OCI-LY7 (cell line): ENCODE results near the gene FARP2.

Experiments
- EZH2phosphoT487 ChIP-seq: fragments of 200-600 bp; sonication (generic); IDR thresholded peaks from 2 replicates; pipeline ENCODE4 v1.6.1; 2018; ENCODE audit warnings: low read depth, borderline replicate concordance, mild to moderate bottlenecking, mixed run types, antibody characterized with exemption, low read length, moderate library complexity, mixed read lengths
- TF ChIP-seq, protein P1 (sequence below): fragments of 200-600 bp; sonication (generic); conservative IDR thresholded peaks from 2 replicates; pipeline ENCODE4 v1.5.1; 2014; ENCODE audit warnings: mild to moderate bottlenecking, antibody characterized with exemption, low read length, moderate library complexity, mixed read lengths

DNA sequence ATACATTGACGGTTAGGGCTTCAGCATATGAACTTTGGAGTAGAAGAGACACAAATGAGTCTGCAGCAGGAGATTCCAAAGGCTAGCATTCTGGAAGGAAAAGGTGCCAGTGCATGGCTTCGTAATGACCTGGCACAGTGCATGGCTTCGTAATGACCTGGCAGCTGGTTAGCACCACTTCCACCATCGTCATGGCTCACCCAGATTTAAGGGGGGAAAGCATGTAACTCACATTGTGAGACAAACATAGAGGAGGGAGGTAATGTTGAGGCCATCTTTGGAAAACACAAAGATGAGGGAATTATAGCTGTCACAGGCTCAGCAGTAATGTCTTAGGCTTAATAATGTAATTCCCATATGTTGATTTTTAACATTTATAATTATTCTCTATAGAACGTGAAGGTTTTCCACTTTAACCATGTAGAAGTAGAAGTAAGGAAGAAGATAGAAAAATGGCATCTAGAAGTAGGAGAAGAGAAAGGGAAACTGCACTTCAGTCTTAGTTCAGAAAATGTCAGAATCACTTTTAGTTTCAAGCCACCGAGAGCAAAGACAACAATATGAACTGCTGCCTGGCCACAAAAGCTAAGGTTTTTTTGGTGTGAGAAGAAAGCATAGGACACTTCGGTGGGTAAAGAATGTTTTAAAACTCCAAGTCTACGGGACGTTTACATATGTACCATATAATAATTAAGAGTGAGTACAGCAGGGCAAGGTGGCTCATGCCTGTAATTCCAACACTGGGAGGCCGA, 159.1 kb downstream of the FARP2 start:
- TF ChIP-seq, protein P1, sequence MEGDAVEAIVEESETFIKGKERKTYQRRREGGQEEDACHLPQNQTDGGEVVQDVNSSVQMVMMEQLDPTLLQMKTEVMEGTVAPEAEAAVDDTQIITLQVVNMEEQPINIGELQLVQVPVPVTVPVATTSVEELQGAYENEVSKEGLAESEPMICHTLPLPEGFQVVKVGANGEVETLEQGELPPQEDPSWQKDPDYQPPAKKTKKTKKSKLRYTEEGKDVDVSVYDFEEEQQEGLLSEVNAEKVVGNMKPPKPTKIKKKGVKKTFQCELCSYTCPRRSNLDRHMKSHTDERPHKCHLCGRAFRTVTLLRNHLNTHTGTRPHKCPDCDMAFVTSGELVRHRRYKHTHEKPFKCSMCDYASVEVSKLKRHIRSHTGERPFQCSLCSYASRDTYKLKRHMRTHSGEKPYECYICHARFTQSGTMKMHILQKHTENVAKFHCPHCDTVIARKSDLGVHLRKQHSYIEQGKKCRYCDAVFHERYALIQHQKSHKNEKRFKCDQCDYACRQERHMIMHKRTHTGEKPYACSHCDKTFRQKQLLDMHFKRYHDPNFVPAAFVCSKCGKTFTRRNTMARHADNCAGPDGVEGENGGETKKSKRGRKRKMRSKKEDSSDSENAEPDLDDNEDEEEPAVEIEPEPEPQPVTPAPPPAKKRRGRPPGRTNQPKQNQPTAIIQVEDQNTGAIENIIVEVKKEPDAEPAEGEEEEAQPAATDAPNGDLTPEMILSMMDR = no peak
- no peak for TF ChIP-seq EZH2phosphoT487
